Uterus (tissue), 2 donors: ENCODE measurements around the gene TXLNG.

Experiments used
- CTCF ChIP-seq, 4 experiments: fragments of 200-600 bp in 2 of 4; fragments of 450-650 bp in 2 of 4; sonication (generic) in 2 of 4; IDR thresholded peaks; one replicate each; pipeline ENCODE4 v1.5.1; 2016 to 2019; ENCODE audit warnings: antibody characterized with exemption in 4 of 4, mild to moderate bottlenecking in 2 of 4, moderate library complexity in 1 of 4
- POLR2A ChIP-seq, 2 donors: fragments of 450-650 bp; IDR thresholded peaks; one replicate each; pipeline ENCODE4 v1.6.1; 2016; ENCODE audit warnings: antibody characterized with exemption in 2 of 2, mild to moderate bottlenecking in 1 of 2, moderate library complexity in 1 of 2

- no peak for TF ChIP-seq CTCF (IDR thresholded peaks at IDR 0.05)
- TF ChIP-seq POLR2A (IDR thresholded peaks at IDR 0.05): no peak
Measured at GRCh38 chrX:16739574-16739973, 46.7 kb upstream of the TXLNG start.
